CD14-positive monocyte (primary cell): Measurements from ENCODE around the gene ZNRF1. TPM values are rescaled to one million over a fixed set of nuclear protein-coding genes. Genes with fewer than 3 reads are reported as not detected.

Source experiments
- DNase-seq, 3 donors: peaks; one replicate each; pipeline ENCODE4 v3.0.0-alpha.2; 2011 to 2022
- H2AFZ ChIP-seq: 2 replicates; pipeline ENCODE4 v1.6.0; 2012; ENCODE audit warnings: mild to moderate bottlenecking, low read depth, low read length, inconsistent platforms; ENCODE audit not compliant: insufficient read depth, poor library complexity, severe bottlenecking
- H3K27ac ChIP-seq, 2 donors: 1 replicate in 1 of 2; 2 replicates in 1 of 2; pipeline ENCODE4 v1.5.1; 2012 to 2013; ENCODE audit warnings: low read length in 2 of 2, control low read depth in 1 of 2, inconsistent platforms in 1 of 2, low read depth in 1 of 2, mild to moderate bottlenecking in 1 of 2
- H3K27me3 ChIP-seq, 2 donors: one replicate each; pipeline versions ENCODE4 v1.6.0 to v1.6.1; 2011 to 2013; ENCODE audit warnings: low read length in 2 of 2; ENCODE audit not compliant: control insufficient read depth in 2 of 2, insufficient read depth in 2 of 2
- H3K36me3 ChIP-seq, 2 donors: replicated peaks in 1 of 2; 1 replicate in 1 of 2; 2 replicates in 1 of 2; pipeline versions ENCODE4 v1.5.1 to v1.6.1; 2012 to 2013; ENCODE audit warnings: low read length in 2 of 2, control low read depth in 1 of 2, inconsistent platforms in 1 of 2, mild to moderate bottlenecking in 1 of 2; ENCODE audit not compliant: insufficient read depth in 2 of 2, control insufficient read depth in 1 of 2
- H3K4me1 ChIP-seq, 2 donors: 1 replicate in 1 of 2; 2 replicates in 1 of 2; pipeline versions ENCODE4 v1.5.1 to v1.6.1; 2012 to 2013; ENCODE audit warnings: low read length in 2 of 2, control low read depth in 1 of 2, inconsistent platforms in 1 of 2, mild to moderate bottlenecking in 1 of 2, moderate library complexity in 1 of 2; ENCODE audit not compliant: insufficient read depth in 2 of 2, control insufficient read depth in 1 of 2
- H3K4me2 ChIP-seq: replicated peaks from 2 replicates; pipeline ENCODE3; 2012; ENCODE audit warnings: low read length, moderate library complexity, mild to moderate bottlenecking; ENCODE audit not compliant: poor library complexity, severe bottlenecking; ENCODE audit errors: extremely low read depth
- H3K4me3 ChIP-seq, 3 experiments: fragments of 200-600 bp in 1 of 3; sonication (generic) in 1 of 3; replicated peaks in 1 of 3; 1 replicate in 2 of 3; 2 replicates in 1 of 3; pipeline ENCODE4 v1.5.1; 2011 to 2013; ENCODE audit warnings: low read length in 3 of 3, mild to moderate bottlenecking in 3 of 3, control low read depth in 2 of 3, low read depth in 2 of 3, inconsistent platforms in 1 of 3, moderate library complexity in 1 of 3
- H3K79me2 ChIP-seq: 2 replicates; pipeline ENCODE4 v1.6.0; 2012; ENCODE audit warnings: mild to moderate bottlenecking, control low read depth, inconsistent platforms, low read length, moderate library complexity; ENCODE audit not compliant: insufficient read depth
- H3K9ac ChIP-seq: 2 replicates; pipeline ENCODE4 v1.6.0; 2017; ENCODE audit warnings: low read length, mild to moderate bottlenecking; ENCODE audit not compliant: insufficient read depth, poor library complexity, severe bottlenecking
- H3K9me3 ChIP-seq, 2 donors: replicated peaks in 1 of 2; 1 replicate in 1 of 2; 2 replicates in 1 of 2; pipeline versions ENCODE4 v1.5.1 to v1.6.1; 2012 to 2013; ENCODE audit warnings: low read length in 2 of 2, control low read depth in 1 of 2; ENCODE audit not compliant: control insufficient read depth in 1 of 2, insufficient read depth in 1 of 2
- H4K20me1 ChIP-seq: 2 replicates; pipeline ENCODE4 v1.6.0; 2012; ENCODE audit warnings: mild to moderate bottlenecking, low read length, control low read depth, moderate library complexity; ENCODE audit not compliant: insufficient read depth
- H3K27ac Mint-ChIP-seq, 7 donors: one replicate each; pipeline ENCODE4 v1.8.0; 2020; ENCODE audit warnings: mild to moderate bottlenecking in 7 of 7, mixed read lengths in 7 of 7, moderate library complexity in 6 of 7, inconsistent platforms in 2 of 7
- H3K27me3 Mint-ChIP-seq, 3 donors: one replicate each; pipeline ENCODE4 v1.8.0; 2021 to 2022; ENCODE audit warnings: low read depth in 3 of 3, mild to moderate bottlenecking in 3 of 3, mixed read lengths in 3 of 3, moderate library complexity in 3 of 3, inconsistent platforms in 1 of 3
- H3K36me3 Mint-ChIP-seq, 2 donors: one replicate each; pipeline ENCODE4 v1.8.0; 2020; ENCODE audit warnings: mixed read lengths in 2 of 2, inconsistent platforms in 1 of 2, mild to moderate bottlenecking in 1 of 2
- H3K4me1 Mint-ChIP-seq: one replicate; pipeline ENCODE4 v1.8.0; 2020; ENCODE audit warnings: mild to moderate bottlenecking, mixed read lengths
- H3K4me3 Mint-ChIP-seq, 2 donors: one replicate each; pipeline ENCODE4 v1.8.0; 2020; ENCODE audit warnings: mild to moderate bottlenecking in 2 of 2, mixed read lengths in 2 of 2, moderate library complexity in 1 of 2
- H3K9me3 Mint-ChIP-seq, 7 donors: one replicate each; pipeline ENCODE4 v1.8.0; 2020 to 2022; ENCODE audit warnings: mixed read lengths in 7 of 7, mild to moderate bottlenecking in 6 of 7, moderate library complexity in 6 of 7, inconsistent platforms in 2 of 7
- WGBS: methylation state at CpG from one replicate; pipeline ENCODE4 v1.1.5; 2013; ENCODE audit warnings: missing lambda C conversion rate; ENCODE audit not compliant: insufficient coverage; 5-methylcytosine and 5-hydroxymethylcytosine counted together
- intact Hi-C, 2 donors: fragments of 100-400 bp; cut with micrococcal nuclease; formaldehyde crosslinking; loops; one replicate each; pipeline versions ENCODE4 v1.15.0 to v1.15.1; 2023
- polyA plus RNA-seq, 3 donors: library from polyadenylated mRNA; depleted of rRNA in 1 of 3; unstranded in 2 of 3; stranded (reverse) in 1 of 3; fragments of 300-500 nt in 2 of 3; fragments of >200 nt in 1 of 3; fragmentation: Illumina TruSeq in 2 of 3; gene quantifications; 1 replicate in 2 of 3; 2 replicates in 1 of 3; pipeline ENCODE4 v1.2.3, GENCODE V29; 2012 to 2021
- TF ChIP-seq, protein P1 (sequence below): fragments of 200-600 bp; IDR thresholded peaks from one replicate; pipeline ENCODE4 v1.8.0; 2022; ENCODE audit warnings: antibody characterized with exemption, mild to moderate bottlenecking

The ZNRF1 gene
- polyA plus RNA-seq, 3 donors: 1.9 to 5.3 (median 4.3) TPM

DNA sequence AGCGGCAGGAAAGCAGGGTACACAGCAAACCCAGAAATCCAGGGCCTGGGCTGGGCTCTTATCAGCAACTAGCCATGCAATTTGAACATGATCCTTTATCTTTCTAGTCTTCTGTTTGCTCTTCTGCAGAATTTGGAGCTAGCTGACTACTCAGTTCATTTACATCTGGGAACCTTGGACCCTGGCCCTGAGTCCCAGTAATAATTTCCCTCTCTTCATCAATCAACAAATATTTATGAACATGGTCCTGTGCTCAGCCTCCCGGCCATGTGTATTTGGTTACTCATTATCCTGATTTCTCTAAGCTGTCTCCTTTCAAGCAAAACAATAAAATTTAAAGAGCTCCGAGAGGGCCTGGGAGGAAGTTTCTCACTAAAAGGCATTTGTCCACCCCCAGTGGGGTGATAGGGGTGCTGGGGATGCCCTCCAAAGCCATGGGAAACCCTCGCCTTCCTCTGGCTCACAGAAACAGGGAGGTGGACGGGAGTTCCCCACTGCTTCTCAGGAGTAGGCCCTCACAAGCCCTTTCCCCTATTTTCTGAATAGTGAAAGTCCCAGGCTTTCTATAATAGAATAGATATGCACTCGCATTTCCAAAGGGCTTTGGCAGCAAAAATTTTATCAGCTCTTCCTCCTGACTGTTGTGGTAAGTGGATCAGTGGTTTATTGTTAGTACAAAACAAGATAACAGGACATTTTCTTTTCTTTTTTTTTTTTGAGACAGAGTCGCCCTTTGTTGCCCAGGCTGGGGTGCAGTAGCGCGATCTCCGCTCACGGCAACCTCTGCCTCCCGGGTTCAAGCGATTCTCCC is 7.0 kb upstream of the ZNRF1 start:
- Mint-ChIP-seq H3K36me3 (no peaks in the 10 kb centered on the region), H3K9me3 (peaks cover 0 to 2% (median 0%) of the 10 kb centered on the region in 7 donors), H3K4me1 (no peaks in the 10 kb centered on the region), H3K27me3 (peaks cover 0 to 13% (median 7%) of the 10 kb centered on the region in 3 donors), H3K27ac (no peak overlapping the region), H3K4me3 (no peak overlapping the region)
- Histone ChIP-seq H3K9me3 (no peaks in the 10 kb centered on the region), H3K36me3 (no peaks in the 10 kb centered on the region), H4K20me1 (no peaks in the 10 kb centered on the region), H3K27ac (no peak overlapping the region), H3K27me3 (no peaks in the 10 kb centered on the region), H3K4me2 (no peak overlapping the region), H3K4me1 (no peaks in the 10 kb centered on the region), H3K4me3 (no peak overlapping the region), H2AFZ (no peak overlapping the region), H3K79me2 (no peaks in the 10 kb centered on the region), H3K9ac (no peak overlapping the region)
- WGBS: 79% methylated on average over 5 of the region's 13 CpGs
- TF ChIP-seq, protein P1, sequence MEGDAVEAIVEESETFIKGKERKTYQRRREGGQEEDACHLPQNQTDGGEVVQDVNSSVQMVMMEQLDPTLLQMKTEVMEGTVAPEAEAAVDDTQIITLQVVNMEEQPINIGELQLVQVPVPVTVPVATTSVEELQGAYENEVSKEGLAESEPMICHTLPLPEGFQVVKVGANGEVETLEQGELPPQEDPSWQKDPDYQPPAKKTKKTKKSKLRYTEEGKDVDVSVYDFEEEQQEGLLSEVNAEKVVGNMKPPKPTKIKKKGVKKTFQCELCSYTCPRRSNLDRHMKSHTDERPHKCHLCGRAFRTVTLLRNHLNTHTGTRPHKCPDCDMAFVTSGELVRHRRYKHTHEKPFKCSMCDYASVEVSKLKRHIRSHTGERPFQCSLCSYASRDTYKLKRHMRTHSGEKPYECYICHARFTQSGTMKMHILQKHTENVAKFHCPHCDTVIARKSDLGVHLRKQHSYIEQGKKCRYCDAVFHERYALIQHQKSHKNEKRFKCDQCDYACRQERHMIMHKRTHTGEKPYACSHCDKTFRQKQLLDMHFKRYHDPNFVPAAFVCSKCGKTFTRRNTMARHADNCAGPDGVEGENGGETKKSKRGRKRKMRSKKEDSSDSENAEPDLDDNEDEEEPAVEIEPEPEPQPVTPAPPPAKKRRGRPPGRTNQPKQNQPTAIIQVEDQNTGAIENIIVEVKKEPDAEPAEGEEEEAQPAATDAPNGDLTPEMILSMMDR: no peak
- intact Hi-C loops: no loop called here
- DNase-seq: no peak

DNA sequence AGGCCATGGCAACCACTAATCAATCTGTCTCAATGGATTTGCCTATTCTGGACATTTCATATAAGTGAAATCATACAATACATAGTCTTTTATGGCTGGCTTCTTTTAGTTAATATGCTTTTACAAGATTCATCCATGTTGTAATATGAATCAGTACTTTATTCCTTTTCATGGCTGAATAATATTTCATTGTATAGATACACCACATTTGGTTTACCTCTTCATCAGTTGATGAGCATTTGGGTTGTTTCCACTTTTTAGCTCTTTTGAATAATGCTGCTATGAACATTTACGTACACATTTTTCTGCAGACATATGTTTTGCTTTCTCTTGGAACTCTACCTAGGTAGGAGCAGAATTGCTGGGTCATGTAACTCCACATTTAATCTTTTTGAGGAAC is 2.8 kb upstream of the ZNRF1 start:
- intact Hi-C loops: loop anchor here in 1 of 2 donors (5.0 kb wide), 1 partner anchor 116 kb away; no protein-coding TSS in a partner anchor
- whole genome bisulfite sequencing: 100% methylated on average over 1 of the region's 1 CpG
- Mint-ChIP-seq H3K4me3 (no peak overlapping the region), H3K36me3 (peaks cover 0 to 3% of the 10 kb centered on the region in 2 donors), H3K27ac (no peak overlapping the region), H3K9me3 (peaks cover 0 to 2% (median 0%) of the 10 kb centered on the region in 7 donors), H3K27me3 (peaks cover 10 to 22% (median 17%) of the 10 kb centered on the region in 3 donors), H3K4me1 (peaks cover 18% of the 10 kb centered on the region)
- TF ChIP-seq, protein P1: no peak
- Histone ChIP-seq H3K79me2 (peaks cover 18% of the 10 kb centered on the region), H3K27me3 (peaks cover 0 to 8% of the 10 kb centered on the region in 2 donors), H3K4me2 (no peak overlapping the region), H3K4me3 (no peak overlapping the region), H3K4me1 (peaks cover 17 to 27% of the 10 kb centered on the region in 2 donors), H3K9ac (no peak overlapping the region), H4K20me1 (peaks cover 12% of the 10 kb centered on the region), H3K9me3 (no peaks in the 10 kb centered on the region), H3K27ac (no peak overlapping the region), H2AFZ (no peak overlapping the region), H3K36me3 (no peaks in the 10 kb centered on the region)
- no peak for DNase-seq
